ENCODE data around the gene INPP5D.
"Not testable (repeated sequence)": the region's sequence is repeated elsewhere in the genome, so short reads cannot be mapped to it uniquely, and the experiment has no call there.

Gene INPP5D

DNA sequence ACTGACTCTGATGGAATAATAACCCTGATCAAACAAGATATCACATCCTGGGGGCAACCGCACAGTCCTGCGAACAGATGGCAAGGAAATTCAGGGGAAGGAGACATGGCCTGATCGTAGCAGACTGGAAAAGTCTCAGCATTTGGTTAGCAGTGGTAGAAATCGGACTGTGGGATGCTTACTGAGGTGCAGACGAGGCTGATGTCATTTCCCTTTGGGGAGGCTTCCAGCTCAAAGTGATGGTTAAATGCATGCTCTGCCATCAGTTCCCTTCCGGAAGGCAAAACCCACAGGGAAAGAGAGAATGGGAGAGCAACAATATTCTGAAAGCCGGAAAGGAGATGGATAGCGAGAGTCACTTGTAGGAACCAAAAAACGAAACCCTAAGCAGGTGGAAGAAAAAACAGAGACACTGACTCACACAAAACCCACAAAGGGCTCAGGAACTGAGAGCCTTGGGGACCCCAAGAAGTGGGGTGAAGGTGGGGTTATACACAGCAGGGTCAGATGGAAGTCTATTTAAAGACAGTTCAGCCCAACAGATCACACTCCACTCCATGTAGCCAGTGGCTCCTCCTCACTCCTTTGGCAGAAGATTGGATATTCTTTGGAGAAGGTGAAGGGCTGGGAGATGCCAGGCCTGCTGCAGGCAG lies 93.1 kb downstream of the INPP5D start:
- H3K36me3 ChIP-seq (replicated peaks; ENCODE audit: low read depth, low read length) = peaks cover 67% of the 10 kb centered on the region
- H2AFZ ChIP-seq (ENCODE audit: low read depth, low read length) = no peak overlapping the region
- TF ChIP-seq, protein P1, sequence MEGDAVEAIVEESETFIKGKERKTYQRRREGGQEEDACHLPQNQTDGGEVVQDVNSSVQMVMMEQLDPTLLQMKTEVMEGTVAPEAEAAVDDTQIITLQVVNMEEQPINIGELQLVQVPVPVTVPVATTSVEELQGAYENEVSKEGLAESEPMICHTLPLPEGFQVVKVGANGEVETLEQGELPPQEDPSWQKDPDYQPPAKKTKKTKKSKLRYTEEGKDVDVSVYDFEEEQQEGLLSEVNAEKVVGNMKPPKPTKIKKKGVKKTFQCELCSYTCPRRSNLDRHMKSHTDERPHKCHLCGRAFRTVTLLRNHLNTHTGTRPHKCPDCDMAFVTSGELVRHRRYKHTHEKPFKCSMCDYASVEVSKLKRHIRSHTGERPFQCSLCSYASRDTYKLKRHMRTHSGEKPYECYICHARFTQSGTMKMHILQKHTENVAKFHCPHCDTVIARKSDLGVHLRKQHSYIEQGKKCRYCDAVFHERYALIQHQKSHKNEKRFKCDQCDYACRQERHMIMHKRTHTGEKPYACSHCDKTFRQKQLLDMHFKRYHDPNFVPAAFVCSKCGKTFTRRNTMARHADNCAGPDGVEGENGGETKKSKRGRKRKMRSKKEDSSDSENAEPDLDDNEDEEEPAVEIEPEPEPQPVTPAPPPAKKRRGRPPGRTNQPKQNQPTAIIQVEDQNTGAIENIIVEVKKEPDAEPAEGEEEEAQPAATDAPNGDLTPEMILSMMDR (IDR thresholded peaks at IDR 0.05; ENCODE audit: low read depth, low read length) = no peak
- no peak for TF ChIP-seq EZH2phosphoT487 (IDR thresholded peaks at IDR 0.05; ENCODE audit: low read depth)
- peaks cover 19% of the 10 kb centered on the region for H3K79me2 ChIP-seq (ENCODE audit: low read length)
- H4K20me1 ChIP-seq (ENCODE audit: insufficient read depth, low read length) = no peaks in the 10 kb centered on the region
- H3K4me3 ChIP-seq (ENCODE audit: low read length) = peak overlapping the region; percentile 6; the same call in 1 of the 2 replicates
- peak overlapping the region; percentile 38 for H3K4me2 ChIP-seq (ENCODE audit: low read length)
- peak overlapping the region; percentile 66 for H3K27ac ChIP-seq (ENCODE audit: low read length)
- peak overlapping the region; percentile 56; the same call in 1 of the 2 replicates for H3K9ac ChIP-seq (ENCODE audit: low read length)
- H3K27me3 ChIP-seq (ENCODE audit: low read depth, low read length) = no peaks in the 10 kb centered on the region
- peaks cover 31% of the 10 kb centered on the region for H3K4me1 ChIP-seq (ENCODE audit: low read length)
- H3K9me3 ChIP-seq (ENCODE audit: insufficient read depth, low read length) = no peaks in the 10 kb centered on the region

DNA sequence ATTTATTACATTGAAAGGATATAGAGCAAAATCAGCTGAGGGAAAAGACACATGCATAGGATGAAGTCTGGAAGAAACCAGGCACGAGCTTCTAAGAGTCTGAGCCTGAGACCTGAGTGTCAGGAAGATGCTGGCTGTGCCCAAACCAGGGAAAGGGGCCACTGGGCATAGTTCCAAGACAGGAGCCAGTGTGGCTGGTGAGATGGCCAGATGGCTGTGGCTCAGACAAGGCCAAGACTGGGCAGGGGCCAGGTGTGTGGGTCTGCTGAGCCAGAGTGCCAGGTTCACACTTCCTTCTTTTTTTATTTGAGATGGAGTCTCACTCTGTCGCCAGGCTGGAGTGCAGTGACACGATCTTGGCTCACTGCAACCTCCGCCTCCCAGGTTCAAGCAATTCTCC lies 95.9 kb downstream of the INPP5D start:
- H3K36me3 ChIP-seq (replicated peaks; ENCODE audit: low read depth, low read length) = peaks cover 59% of the 10 kb centered on the region
- no peaks in the 10 kb centered on the region for H4K20me1 ChIP-seq (ENCODE audit: insufficient read depth, low read length)
- H2AFZ ChIP-seq (ENCODE audit: low read depth, low read length) = no peak overlapping the region

DNA sequence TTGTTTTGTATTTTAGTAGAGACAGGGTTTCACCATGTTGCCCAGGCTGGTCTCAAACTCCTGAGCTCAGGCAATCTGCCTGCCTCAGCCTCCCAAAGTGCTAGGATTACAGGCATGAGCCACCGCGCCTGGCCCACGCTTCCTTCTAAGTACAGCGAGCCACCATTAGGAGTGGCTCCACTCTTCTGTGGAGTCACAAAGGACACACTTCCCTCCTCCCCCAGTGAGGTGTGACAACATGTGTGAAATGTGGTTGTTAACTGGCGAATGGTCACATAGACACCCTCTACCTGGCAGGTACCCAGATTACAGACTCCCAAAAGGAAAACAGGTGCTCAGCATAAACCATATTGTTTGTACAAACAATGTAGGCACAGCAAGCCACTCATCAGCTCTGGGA lies 96.3 kb downstream of the INPP5D start:
- not testable (repeated sequence) for H3K9me3 ChIP-seq (ENCODE audit: insufficient read depth, low read length); H3K9ac ChIP-seq (ENCODE audit: low read length); H3K27ac ChIP-seq (ENCODE audit: low read length); H2AFZ ChIP-seq (ENCODE audit: low read depth, low read length); H3K4me2 ChIP-seq (ENCODE audit: low read length); H3K4me3 ChIP-seq (ENCODE audit: low read length); H4K20me1 ChIP-seq (ENCODE audit: insufficient read depth, low read length); H3K27me3 ChIP-seq (ENCODE audit: low read depth, low read length)
- peaks cover 29% of the 10 kb centered on the region for H3K4me1 ChIP-seq (ENCODE audit: low read length)
- peaks cover 58% of the 10 kb centered on the region for H3K36me3 ChIP-seq (replicated peaks; ENCODE audit: low read depth, low read length)
- H3K79me2 ChIP-seq (ENCODE audit: low read length) = peaks cover 19% of the 10 kb centered on the region

More for the DNA sequence above, 95.9 kb downstream of the INPP5D start:
- no peak overlapping the region for H3K9ac ChIP-seq (ENCODE audit: low read length)
- peaks cover 31% of the 10 kb centered on the region for H3K4me1 ChIP-seq (ENCODE audit: low read length)
- no peak overlapping the region for H3K4me3 ChIP-seq (ENCODE audit: low read length)
- H3K79me2 ChIP-seq (ENCODE audit: low read length) = peaks cover 19% of the 10 kb centered on the region
- TF ChIP-seq, protein P1 (IDR thresholded peaks at IDR 0.05; ENCODE audit: low read depth, low read length) = no peak
- no peaks in the 10 kb centered on the region for H3K27me3 ChIP-seq (ENCODE audit: low read depth, low read length)
- H3K9me3 ChIP-seq (ENCODE audit: insufficient read depth, low read length) = no peaks in the 10 kb centered on the region
- H3K27ac ChIP-seq (ENCODE audit: low read length) = no peak overlapping the region
- H3K4me2 ChIP-seq (ENCODE audit: low read length) = no peak overlapping the region

DNA sequence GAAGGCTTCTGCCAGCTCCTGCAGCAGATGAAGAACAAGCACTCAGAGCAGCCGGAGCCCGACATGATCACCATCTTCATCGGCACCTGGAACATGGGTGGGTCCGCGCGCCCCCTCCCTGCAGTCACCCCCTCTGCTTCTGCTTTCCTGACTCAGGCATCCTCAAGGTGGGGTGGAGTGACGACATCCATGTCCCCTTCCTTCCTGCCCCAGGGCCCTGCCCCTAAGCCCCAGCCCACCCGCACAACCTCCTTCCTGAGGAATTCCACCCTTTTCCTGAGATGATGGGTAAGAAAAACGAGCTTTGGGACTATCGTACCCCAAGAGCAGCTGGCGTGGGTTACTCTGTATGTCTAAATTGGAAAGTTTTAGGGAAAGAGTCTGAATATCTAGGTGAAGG lies 101.6 kb downstream of the INPP5D start:
- no peak for TF ChIP-seq EZH2phosphoT487 (IDR thresholded peaks at IDR 0.05; ENCODE audit: low read depth)
- H3K27me3 ChIP-seq (ENCODE audit: low read depth, low read length) = no peaks in the 10 kb centered on the region
- no peak overlapping the region for H3K4me2 ChIP-seq (ENCODE audit: low read length)
- H3K4me3 ChIP-seq (ENCODE audit: low read length) = no peak overlapping the region
- no peaks in the 10 kb centered on the region for H4K20me1 ChIP-seq (ENCODE audit: insufficient read depth, low read length)
- no peak overlapping the region for H2AFZ ChIP-seq (ENCODE audit: low read depth, low read length)
- no peak overlapping the region for H3K9ac ChIP-seq (ENCODE audit: low read length)
- no peaks in the 10 kb centered on the region for H3K4me1 ChIP-seq (ENCODE audit: low read length)
- no peak overlapping the region for H3K27ac ChIP-seq (ENCODE audit: low read length)
- no peaks in the 10 kb centered on the region for H3K9me3 ChIP-seq (ENCODE audit: insufficient read depth, low read length)
- H3K36me3 ChIP-seq (replicated peaks; ENCODE audit: low read depth, low read length) = peaks cover 73% of the 10 kb centered on the region
- no peaks in the 10 kb centered on the region for H3K79me2 ChIP-seq (ENCODE audit: low read length)

DNA sequence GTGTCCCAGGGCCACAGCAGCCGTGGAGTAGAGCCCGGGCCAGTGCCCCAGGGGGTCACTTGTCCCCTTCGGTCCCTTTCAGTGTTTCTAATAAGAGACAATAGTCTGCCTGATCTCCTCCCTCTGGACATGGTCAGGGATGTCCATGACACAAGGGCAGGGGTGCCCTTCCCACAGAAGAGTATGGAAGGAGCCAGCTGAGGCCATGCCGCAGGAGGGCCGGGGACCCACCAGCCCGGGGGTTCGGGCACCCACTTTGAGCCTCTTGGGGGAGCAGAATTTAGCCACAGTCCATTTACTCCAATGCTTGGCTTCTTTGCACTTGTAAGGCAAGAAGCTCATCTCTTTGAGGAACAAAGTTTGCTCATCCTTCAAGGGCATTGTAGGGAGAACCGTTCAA lies 102.6 kb downstream of the INPP5D start:
- no peaks in the 10 kb centered on the region for H3K79me2 ChIP-seq (ENCODE audit: low read length)
- H3K9me3 ChIP-seq (ENCODE audit: insufficient read depth, low read length) = no peaks in the 10 kb centered on the region
- H3K9ac ChIP-seq (ENCODE audit: low read length) = no peak overlapping the region
- no peaks in the 10 kb centered on the region for H3K4me1 ChIP-seq (ENCODE audit: low read length)
- H2AFZ ChIP-seq (ENCODE audit: low read depth, low read length) = no peak overlapping the region
- no peak overlapping the region for H3K4me3 ChIP-seq (ENCODE audit: low read length)
- TF ChIP-seq, protein P1 (IDR thresholded peaks at IDR 0.05; ENCODE audit: low read depth, low read length) = no peak
- no peak for TF ChIP-seq EZH2phosphoT487 (IDR thresholded peaks at IDR 0.05; ENCODE audit: low read depth)
- H3K27ac ChIP-seq (ENCODE audit: low read length) = no peak overlapping the region
- no peaks in the 10 kb centered on the region for H3K27me3 ChIP-seq (ENCODE audit: low read depth, low read length)
- H4K20me1 ChIP-seq (ENCODE audit: insufficient read depth, low read length) = no peaks in the 10 kb centered on the region
- peaks cover 63% of the 10 kb centered on the region for H3K36me3 ChIP-seq (replicated peaks; ENCODE audit: low read depth, low read length)
- no peak overlapping the region for H3K4me2 ChIP-seq (ENCODE audit: low read length)

Data from OCI-LY3 (cell line).